ENCODE data around the gene HRH1.

- TF ChIP-seq, protein P1, sequence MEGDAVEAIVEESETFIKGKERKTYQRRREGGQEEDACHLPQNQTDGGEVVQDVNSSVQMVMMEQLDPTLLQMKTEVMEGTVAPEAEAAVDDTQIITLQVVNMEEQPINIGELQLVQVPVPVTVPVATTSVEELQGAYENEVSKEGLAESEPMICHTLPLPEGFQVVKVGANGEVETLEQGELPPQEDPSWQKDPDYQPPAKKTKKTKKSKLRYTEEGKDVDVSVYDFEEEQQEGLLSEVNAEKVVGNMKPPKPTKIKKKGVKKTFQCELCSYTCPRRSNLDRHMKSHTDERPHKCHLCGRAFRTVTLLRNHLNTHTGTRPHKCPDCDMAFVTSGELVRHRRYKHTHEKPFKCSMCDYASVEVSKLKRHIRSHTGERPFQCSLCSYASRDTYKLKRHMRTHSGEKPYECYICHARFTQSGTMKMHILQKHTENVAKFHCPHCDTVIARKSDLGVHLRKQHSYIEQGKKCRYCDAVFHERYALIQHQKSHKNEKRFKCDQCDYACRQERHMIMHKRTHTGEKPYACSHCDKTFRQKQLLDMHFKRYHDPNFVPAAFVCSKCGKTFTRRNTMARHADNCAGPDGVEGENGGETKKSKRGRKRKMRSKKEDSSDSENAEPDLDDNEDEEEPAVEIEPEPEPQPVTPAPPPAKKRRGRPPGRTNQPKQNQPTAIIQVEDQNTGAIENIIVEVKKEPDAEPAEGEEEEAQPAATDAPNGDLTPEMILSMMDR (IDR thresholded peaks at IDR 0.05) = no peak
- TF ChIP-seq POLR2A (IDR thresholded peaks at IDR 0.05) = no peak
Measured at GRCh38 chr3:11213810-11214450, 59.6 kb downstream of the HRH1 start.

Data from heart left ventricle (tissue), 13 donors.